LNCaP clone FGC (cell line): Measurements from ENCODE around the gene TRPM3.

ENCODE experiments used
- DNase-seq: peaks from one replicate; pipeline ENCODE4 v3.0.0-alpha.2; 2011; ENCODE audit warnings: low read depth
- H3K4me3 ChIP-seq: 2 replicates; pipeline ENCODE4 v1.5.1; 2011; ENCODE audit warnings: mild to moderate bottlenecking, low read depth, low read length, control low read depth
- TF ChIP-seq, protein P1 (sequence below): IDR thresholded peaks from 2 replicates; pipeline ENCODE4 v1.5.1; 2012; ENCODE audit warnings: mild to moderate bottlenecking; ENCODE audit not compliant: control insufficient read depth, insufficient read depth; ENCODE audit errors: extremely low read depth

TRPM3 gene

DNA sequence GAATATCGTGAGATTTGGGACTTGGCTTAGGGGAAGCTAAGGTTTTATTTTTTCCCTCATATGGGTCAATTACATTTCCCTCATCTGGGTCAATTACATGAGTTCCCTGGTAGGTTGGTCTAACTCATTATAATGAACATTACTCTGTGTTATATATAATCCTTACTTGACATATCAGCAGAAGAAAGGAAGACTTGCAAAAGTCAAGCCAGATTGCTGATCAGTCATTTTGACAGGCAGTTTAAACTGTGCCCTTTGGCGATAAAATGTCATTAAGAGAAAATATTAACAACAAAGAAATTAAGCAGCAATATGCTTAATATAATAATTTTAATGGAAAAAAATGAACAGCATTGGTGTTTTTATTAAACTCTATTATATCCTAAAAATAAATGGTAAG is 23.1 kb upstream of the TRPM3 start:
- no peak overlapping the region for H3K4me3 ChIP-seq
- TF ChIP-seq, protein P1, sequence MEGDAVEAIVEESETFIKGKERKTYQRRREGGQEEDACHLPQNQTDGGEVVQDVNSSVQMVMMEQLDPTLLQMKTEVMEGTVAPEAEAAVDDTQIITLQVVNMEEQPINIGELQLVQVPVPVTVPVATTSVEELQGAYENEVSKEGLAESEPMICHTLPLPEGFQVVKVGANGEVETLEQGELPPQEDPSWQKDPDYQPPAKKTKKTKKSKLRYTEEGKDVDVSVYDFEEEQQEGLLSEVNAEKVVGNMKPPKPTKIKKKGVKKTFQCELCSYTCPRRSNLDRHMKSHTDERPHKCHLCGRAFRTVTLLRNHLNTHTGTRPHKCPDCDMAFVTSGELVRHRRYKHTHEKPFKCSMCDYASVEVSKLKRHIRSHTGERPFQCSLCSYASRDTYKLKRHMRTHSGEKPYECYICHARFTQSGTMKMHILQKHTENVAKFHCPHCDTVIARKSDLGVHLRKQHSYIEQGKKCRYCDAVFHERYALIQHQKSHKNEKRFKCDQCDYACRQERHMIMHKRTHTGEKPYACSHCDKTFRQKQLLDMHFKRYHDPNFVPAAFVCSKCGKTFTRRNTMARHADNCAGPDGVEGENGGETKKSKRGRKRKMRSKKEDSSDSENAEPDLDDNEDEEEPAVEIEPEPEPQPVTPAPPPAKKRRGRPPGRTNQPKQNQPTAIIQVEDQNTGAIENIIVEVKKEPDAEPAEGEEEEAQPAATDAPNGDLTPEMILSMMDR = no peak
- DNase-seq = no peak

DNA sequence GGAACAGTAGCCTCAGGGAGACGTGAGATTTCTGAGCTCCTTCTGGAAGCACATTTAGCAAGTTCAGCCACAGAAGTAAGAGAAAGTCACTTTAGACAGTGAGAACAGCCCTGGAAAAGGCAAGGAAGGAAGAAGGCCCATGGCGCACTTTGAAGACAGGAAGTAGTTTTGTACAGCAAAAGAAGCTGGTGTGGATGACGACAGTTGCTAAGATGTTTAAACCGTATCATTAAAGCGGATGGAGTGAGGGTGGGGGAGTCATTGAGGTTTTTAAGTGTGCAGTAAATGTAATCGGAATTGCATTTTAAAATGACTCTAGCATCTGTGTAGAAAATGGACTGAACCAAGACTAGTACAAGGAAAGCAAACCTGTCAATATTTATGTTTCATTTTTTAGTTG is 15.3 kb upstream of the TRPM3 start:
- TF ChIP-seq, protein P1 = no peak
- H3K4me3 ChIP-seq = no peak overlapping the region
- DNase-seq = no peak

DNA sequence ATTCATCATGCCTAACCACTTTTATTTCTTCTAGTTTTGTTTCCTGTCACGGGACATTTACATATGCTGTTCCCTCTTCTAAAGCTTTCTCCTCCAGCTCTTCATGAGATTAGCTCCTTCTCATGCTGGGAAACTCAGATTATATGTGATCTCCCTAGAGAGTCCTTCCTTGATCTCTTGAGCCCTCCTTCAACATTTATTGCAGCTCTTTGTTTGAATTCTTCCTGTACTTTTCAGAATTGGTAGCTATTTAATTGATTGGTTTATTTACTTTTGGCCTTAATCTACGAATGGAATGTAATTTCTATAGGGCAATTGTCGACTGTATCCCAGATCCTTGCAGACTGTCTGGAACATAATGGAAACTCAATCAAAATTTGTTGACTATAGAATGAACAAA is 9.7 kb upstream of the TRPM3 start:
- TF ChIP-seq, protein P1 = no peak
- no peak for DNase-seq
- no peak overlapping the region for H3K4me3 ChIP-seq

DNA sequence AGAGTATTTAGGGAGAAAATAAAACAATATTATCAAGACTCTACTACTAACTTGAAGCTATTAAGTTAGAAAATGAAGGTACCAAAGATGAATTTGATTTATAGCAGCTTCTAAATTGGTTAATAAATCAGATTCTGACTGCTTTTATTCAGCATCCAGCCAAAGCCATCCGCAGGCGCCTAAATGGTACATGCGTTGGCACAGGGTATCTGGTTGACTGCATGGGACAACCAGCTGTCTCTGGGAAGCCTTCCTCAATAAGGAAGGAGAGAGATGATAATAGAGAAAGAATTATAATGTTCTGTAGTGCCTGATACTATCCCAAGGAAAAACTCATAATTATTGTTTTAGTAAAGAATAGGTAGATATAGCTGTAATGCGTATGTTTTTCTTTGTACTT is 9.1 kb upstream of the TRPM3 start:
- no peak for DNase-seq
- TF ChIP-seq, protein P1 = no peak
- H3K4me3 ChIP-seq = no peak overlapping the region

DNA sequence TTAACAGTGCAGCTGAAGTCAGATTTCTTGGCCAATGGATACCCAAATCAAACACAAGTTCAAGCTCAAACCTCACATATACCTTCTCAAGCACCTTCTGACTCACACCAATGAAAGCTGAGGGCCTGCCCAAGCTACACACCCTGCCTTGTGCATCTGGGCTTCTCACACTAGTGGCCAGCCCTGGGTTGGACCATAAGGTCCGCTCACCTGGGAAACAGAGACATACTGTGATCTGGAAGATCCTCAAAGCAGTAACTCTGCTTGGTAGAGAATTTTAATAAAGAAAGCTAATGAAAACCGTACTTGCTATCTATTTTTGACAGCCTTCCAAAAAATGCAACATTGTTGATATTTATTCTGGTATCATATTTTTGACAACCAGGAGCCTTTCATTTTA is 7.4 kb upstream of the TRPM3 start:
- TF ChIP-seq, protein P1 = no peak
- no peak overlapping the region for H3K4me3 ChIP-seq
- DNase-seq = no peak

DNA sequence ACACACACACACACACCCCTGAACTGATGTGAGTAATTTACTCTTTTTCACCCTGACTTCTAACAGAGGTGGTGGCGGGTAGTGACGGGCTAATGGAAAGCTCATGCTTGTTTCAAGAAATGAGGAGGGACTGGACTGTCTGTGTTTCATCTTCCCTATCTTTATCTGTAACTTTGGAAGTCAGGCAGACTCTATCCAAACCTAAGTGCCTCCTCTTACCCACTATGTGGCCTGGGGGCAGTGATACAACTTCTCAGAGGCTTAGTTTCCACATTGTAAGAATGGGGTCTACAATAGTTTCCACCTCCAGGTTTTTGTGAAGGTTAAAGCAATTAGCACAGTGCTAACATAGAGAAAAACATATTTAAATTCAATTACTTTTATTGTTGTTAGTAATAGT is 5.9 kb upstream of the TRPM3 start:
- H3K4me3 ChIP-seq = no peak overlapping the region
- DNase-seq = no peak
- TF ChIP-seq, protein P1 = no peak

DNA sequence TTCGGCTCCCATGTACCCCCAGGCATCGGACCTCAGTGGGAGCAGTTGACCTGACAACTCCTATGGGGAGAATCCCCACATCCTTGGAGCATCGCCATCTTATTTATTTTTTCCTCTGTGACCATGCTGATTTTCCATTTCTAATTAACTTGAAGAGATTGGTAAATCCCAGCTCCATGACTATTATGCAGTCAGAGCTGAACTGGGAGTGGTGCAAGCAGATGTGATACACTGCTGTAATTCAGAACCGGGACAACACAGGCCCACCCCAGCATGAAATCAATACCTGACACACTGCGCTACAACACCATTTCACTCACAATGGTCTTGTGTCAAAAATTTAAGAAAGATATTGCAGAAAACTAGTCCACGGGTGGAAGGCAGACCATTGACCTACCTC is 1.0 kb upstream of the TRPM3 start:
- DNase-seq = no peak
- TF ChIP-seq, protein P1 = no peak
- H3K4me3 ChIP-seq = no peak overlapping the region
